Upper lobe of right lung (tissue), 1 donor: ENCODE data around the gene ETHE1. TPM values are rescaled to one million over a fixed set of nuclear protein-coding genes. Genes with fewer than 3 reads are reported as not detected.

Source experiments
- ATAC-seq: fragments of 200-7000 bp; cut with Tn5 transposase; one replicate; pipeline ENCODE4 v1.9.1; 2020; ENCODE audit warnings: mild to moderate bottlenecking, moderate library complexity
- DNase-seq: peaks from one replicate; pipeline ENCODE4 v3.0.0-alpha.2; 2020
- H3K27ac ChIP-seq: fragments of 200-600 bp; one replicate; pipeline ENCODE4 v1.8.0; 2022
- H3K27me3 ChIP-seq: fragments of 200-600 bp; one replicate; pipeline ENCODE4 v1.8.0; 2022; ENCODE audit warnings: mild to moderate bottlenecking
- H3K36me3 ChIP-seq: fragments of 200-600 bp; one replicate; pipeline ENCODE4 v1.8.0; 2022
- H3K4me1 ChIP-seq: fragments of 200-600 bp; one replicate; pipeline ENCODE4 v1.8.0; 2022
- H3K4me3 ChIP-seq: fragments of 200-600 bp; one replicate; pipeline ENCODE4 v1.8.0; 2022; ENCODE audit warnings: mild to moderate bottlenecking
- H3K9me3 ChIP-seq: fragments of 200-600 bp; one replicate; pipeline ENCODE4 v1.8.0; 2022
- CTCF ChIP-seq: fragments of 200-600 bp; IDR thresholded peaks from one replicate; pipeline ENCODE4 v1.8.0; 2022; ENCODE audit warnings: antibody characterized with exemption
- intact Hi-C: fragments of 100-400 bp; cut with DNase I; formaldehyde crosslinking; loops from one replicate; pipeline ENCODE4 v1.11.0; 2022
- total RNA-seq: library from RNA; stranded (reverse); fragmentation: NEBNext Ultra II Directional; extraction: Animal tissue kit (Norgen Biotek cat#: 25700); gene quantifications from one replicate; pipeline ENCODE4 v1.2.1, GENCODE V29; 2021
- donor health status: DM: no; HTN: yes; CAD: no; lungs with severe emphysema.

The ETHE1 gene
- total RNA-seq, 1 donor from 2014 or later = 34.6 TPM

- H3K27ac ChIP-seq = peak overlapping the region; percentile 80
- peak; percentile 98 for DNase-seq
- peaks cover 10% of the 10 kb centered on the region for H3K36me3 ChIP-seq
- H3K4me1 ChIP-seq = peaks cover 10% of the 10 kb centered on the region
- peak; percentile 90 for ATAC-seq
- intact Hi-C loops = no loop called here
- peak overlapping the region; percentile 68 for H3K4me3 ChIP-seq
- TF ChIP-seq CTCF = no peak
- no peaks in the 10 kb centered on the region for H3K9me3 ChIP-seq
- no peaks in the 10 kb centered on the region for H3K27me3 ChIP-seq
Measured at GRCh38 chr19:43533546-43534304, 6.7 kb upstream of the ETHE1 start.

- DNase-seq = peak; percentile 94
- Histone ChIP-seq H3K27ac (peak within 1 kb of the TSS; percentile 80), H3K27me3 (no peaks in the 10 kb centered on the region), H3K4me1 (peaks cover 12% of the 10 kb centered on the region), H3K4me3 (peak within 1 kb of the TSS; percentile 68), H3K9me3 (no peaks in the 10 kb centered on the region), H3K36me3 (peaks cover 6% of the 10 kb centered on the region)
- ATAC-seq = peak; percentile 81
- intact Hi-C loops = no loop called here
- peak; percentile 11 for TF ChIP-seq CTCF
Measured at GRCh38 chr19:43532962-43533545, 6.1 kb upstream of the ETHE1 start, which contains the start of gene ZNF575. ZNF575 (plus strand) TSS chr19:43533188; CDS start chr19:43534423, 1,235 bp downstream.

- peak overlapping the region; percentile 80 for H3K27ac ChIP-seq
- peak overlapping the region; percentile 68 for H3K4me3 ChIP-seq
- ATAC-seq (peak; percentile 5), DNase-seq (peak; percentile 83)
- H3K27me3 ChIP-seq = no peaks in the 10 kb centered on the region
- H3K4me1 ChIP-seq = peaks cover 17% of the 10 kb centered on the region
- intact Hi-C loops = no loop called here
- H3K36me3 ChIP-seq = peaks cover under 1% of the 10 kb centered on the region
- H3K9me3 ChIP-seq = no peaks in the 10 kb centered on the region
- TF ChIP-seq CTCF = no peak
Measured at GRCh38 chr19:43532571-43532961, 5.6 kb upstream of the ETHE1 start.

- intact Hi-C loops = no loop called here
- H3K27me3 ChIP-seq = no peaks in the 10 kb centered on the region
- H3K9me3 ChIP-seq = no peaks in the 10 kb centered on the region
- H3K27ac ChIP-seq = peak overlapping the region; percentile 90
- H3K36me3 ChIP-seq = no peaks in the 10 kb centered on the region
- peak overlapping the region; percentile 94 for H3K4me3 ChIP-seq
- H3K4me1 ChIP-seq = peaks cover 38% of the 10 kb centered on the region
- ATAC-seq = no peak
- TF ChIP-seq CTCF = no peak
- no peak for DNase-seq
Measured at GRCh38 chr19:43527860-43528622, 1.0 kb upstream of the ETHE1 start.

- peaks cover 28% of the 10 kb centered on the region for H3K4me1 ChIP-seq
- no peak for TF ChIP-seq CTCF
- no peak for DNase-seq
- H3K4me3 ChIP-seq = peak overlapping the region; percentile 94
- no peaks in the 10 kb centered on the region for H3K27me3 ChIP-seq
- peak; percentile 28 for ATAC-seq
- intact Hi-C loops = no loop called here
- H3K9me3 ChIP-seq = no peaks in the 10 kb centered on the region
- peaks cover 6% of the 10 kb centered on the region for H3K36me3 ChIP-seq
- peak overlapping the region; percentile 90 for H3K27ac ChIP-seq
Measured at GRCh38 chr19:43525836-43526771, 897 bp downstream of the ETHE1 start.
